HG03025 (cell line): ENCODE measurements around the gene P2RY2.

ENCODE experiments used
- ATAC-seq: cut with Tn5 transposase; IDR thresholded peaks from one replicate; pipeline ENCODE4 v1.9.1; 2021; ENCODE audit warnings: mild to moderate bottlenecking, moderate library complexity; ENCODE audit not compliant: unreplicated experiment, low FRiP score

P2RY2 gene

GRCh38 chr11:73218106-73218829 lies at the start of gene P2RY2:
P2RY2 (plus strand) TSS chr11:73218281; CDS start chr11:73234160, 15,879 bp downstream.
- ATAC-seq: no peak

GRCh38 chr11:73168925-73169579 lies 49.0 kb upstream of the P2RY2 start:
- no peak for ATAC-seq

DNA sequence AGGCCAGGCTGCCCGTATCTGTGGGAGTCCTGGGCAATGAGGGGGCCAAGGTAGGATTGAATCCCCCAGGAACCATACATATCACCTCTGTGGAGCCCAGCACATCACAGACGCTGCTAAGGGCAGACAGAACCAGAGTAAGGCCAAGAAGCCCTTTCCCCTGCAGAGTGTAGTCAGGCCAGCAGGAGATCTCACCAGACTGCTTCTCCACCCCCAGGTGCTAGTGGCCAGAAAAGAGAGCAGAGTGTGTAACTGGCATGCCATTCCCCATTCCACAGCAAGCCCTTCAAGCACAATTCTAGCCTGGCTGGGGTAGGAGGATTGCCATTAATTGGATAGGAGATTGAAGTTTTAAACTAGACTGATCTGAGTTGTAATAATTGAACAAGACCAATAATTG lies 47.9 kb upstream of the P2RY2 start:
- ATAC-seq: no peak

DNA sequence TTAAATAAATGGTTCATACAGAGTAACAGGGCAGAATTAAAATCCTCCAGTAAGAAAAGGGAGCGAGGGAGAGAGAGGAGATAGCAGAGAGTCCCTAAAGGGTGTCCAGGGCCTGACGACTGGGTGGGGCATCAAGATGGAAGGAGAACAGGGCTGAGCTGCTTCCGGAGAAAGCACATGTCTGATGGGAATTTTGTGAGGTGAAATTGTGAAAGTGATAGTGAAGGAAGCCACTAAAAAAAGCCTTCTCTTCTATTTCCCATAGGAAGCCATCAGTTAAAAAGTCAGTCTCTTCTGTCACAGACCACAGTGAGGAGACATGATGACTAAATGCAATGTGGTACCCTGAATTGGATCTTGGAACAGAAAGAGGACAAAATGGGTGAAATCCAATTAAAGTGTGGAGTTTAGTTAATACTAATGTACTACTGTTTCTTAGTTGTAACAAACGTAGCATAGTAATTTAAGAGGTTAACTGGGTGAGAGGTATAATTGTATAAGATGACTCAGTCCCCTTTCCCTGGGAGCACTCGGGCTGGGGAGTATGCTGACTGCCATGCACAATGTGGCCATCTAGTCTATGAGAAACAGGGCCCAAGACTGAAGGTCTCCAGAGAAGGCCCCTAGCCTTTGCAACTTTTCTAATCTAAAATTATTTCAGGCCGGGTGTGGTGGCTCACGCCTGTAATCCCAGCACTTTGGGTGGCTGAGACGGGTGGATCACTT lies 46.5 kb upstream of the P2RY2 start:
- ATAC-seq: no peak

DNA sequence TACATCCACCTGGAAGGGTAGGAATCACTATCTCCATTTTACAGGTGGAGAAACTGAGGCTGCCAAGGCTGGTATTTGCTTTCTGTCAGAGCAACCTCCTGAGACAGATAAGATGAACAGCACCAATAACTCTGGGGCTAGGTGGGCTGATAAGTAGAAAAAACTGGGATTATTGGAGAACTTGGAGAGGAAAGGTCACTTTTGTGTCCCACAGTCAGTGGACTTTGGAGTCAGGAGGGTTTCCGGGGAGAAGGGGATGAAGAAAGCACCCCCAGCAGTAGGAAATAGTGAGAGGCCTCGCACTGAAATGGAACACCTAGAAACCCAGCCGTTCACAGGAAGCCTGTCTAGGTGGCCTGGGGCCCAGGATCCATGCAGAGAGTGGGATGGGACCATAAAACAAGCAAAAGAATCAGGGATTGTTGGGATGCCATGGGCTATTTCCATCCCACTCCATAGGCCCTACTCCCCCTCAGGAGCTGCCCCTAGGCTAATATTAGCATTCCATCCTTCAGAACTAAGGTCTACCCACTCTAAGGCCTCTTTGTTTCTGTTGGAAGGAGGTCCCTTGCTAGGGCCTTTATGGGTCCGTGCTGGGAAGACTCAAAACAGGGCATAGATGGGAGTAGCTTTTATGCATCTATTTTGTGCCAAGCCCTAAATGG lies 45.0 kb upstream of the P2RY2 start:
- no peak for ATAC-seq

DNA sequence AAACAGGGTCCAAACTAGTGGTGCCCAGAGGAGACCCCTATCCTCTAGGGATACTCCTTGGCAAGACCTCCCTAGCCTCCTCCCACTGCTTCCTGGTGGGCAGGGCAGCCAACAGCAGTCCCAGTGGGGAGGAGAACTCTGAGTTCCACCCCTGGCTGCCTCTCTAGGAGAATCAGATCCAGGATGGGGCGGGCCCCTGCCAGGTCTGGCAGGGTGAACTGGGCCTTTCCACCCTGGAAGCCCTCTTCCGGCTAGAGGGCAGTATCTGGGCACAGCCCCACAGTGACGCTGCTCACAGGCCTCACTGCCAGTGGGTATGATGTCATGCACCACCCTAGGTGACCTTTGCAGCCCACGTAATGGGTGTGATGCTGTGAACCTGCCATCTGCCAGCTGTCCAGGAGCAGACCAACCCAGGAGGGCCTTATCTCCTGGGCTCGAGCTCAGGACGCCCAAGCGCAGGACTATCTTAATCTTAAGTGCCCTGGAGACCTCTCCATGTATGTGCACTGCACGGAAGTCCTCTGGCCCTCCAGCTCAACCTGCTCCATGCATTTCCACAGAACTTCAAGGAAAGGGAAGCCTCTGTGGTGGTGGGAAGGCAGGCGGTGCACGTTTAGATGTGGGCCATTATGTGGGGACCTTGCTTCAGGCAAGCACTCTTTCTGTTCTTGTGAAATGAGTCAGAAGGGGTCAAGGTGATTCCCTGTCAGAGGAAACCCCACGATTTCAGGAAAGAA lies 44.2 kb upstream of the P2RY2 start:
- ATAC-seq: no peak

DNA sequence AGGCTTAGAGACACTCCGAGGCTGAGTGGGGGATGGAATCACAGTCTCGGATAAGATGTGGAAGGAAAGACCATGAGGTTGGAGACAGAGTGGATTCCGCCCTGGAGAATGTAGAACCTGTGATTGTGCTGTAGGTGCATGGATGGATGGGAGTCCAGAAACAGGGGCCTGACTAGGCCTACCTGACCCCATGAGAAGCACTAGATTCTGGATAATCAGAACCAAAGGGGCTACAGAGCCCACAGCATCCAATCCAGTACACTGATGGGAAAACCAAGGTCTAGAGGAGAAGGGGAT lies 43.6 kb upstream of the P2RY2 start:
- ATAC-seq: no peak

GRCh38 chr11:73175551-73176144 lies 42.4 kb upstream of the P2RY2 start:
- no peak for ATAC-seq

DNA sequence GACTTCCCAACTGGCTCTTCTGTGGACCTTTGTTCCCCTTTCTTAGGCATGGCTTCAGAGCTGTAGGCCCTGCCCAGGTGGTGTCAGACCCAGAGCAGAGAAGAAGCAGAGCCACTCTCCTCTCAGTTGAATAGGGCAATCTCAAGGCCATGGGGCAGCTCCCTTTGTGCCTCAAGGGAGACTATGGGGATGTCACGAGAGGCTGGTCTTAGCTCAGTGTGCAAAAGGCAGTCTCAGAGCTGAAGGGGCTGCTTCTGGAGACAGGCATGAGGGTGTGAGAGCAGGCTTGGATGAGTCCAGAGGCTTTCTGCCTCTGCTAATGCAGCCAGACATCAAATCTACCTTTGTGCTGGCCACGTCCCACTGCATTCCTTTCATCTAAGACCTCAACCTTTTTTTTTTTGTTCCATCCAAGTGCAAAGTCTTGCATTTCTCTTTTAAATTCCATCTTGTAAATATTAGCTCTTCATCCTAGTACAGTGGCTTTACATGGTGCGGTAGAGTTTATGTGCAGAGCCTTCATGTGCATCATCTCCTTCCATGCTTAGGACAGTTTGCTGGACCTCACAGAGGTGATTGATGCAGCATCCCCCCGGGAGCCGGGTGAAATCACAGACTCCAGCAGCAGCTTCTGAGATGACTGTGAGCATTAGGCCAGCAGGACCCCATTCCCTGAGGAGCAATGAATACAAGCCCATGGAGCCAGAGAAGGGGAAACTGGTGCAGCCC lies 41.8 kb upstream of the P2RY2 start:
- ATAC-seq: no peak

DNA sequence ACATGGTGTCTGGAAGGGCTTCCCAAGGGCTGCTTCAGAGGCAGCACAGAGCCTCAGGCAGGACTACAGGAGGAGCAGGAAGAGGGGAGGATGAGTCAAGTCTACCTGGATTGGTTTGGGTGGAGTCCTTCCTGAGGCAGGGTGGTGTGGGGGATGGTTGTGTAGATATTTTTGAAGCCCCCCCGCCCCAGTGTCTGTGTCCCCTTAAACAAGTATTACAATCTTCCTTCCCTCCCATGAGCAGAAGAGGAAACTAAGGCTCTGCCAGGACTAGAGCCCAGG lies 41.3 kb upstream of the P2RY2 start:
- no peak for ATAC-seq

- ATAC-seq: no peak
Measured at GRCh38 chr11:73177380-73177777, 40.7 kb upstream of the P2RY2 start.

DNA sequence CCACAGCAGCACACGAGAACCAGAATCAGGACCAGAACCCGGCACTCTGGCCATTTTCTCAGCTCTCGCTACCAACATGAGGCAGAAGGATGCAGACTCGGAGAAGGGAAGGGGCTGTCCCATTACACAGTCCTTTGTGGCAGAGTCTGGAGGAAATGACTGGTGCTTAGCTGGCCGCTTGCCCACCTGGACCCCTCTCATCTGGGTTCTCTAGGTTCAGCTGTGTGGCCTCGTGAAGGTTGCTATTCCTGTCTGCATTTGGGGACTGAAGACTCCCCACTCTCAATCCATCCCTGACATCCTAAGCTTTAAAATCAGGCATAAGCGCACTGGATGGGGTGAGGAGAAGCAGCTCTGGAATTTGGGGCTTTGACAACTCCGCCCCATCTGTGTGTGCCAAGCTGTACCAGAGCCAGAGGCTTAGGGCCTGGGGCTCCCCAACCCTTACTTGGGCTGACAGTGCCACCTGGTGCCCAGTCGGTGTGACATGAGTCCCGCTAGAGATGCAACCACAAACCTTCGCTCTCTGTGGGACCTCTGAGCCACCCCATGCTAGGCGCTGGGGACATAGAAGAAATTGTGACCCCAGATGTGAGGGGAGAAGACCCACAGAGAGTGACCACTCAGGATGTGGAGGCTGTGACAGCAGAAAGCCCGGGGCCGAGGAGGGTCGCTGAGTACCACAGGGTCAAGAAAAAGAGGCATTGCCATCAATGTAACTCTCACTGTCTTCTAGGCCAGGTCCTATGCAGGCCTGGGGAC lies 40.1 kb upstream of the P2RY2 start:
- no peak for ATAC-seq

DNA sequence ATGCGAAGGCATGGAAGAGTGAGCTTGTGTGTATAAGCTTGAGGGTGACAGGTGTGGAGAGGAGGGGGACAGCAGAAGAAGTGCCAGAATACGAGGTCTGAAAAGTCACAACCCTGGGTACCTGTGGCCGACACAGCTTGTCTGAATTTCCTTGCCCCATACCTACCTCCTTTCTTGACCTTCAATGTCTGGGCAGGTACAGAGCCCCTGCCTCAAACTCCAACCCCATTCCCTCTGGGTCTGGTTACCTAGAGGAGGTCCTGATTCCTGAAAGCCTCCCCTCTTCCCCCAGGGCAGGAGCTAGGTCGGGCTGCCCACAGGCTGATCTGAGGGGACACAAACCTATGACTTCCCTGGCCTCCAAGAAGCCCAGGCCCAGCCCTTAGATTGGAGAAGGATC lies 39.4 kb upstream of the P2RY2 start:
- no peak for ATAC-seq

DNA sequence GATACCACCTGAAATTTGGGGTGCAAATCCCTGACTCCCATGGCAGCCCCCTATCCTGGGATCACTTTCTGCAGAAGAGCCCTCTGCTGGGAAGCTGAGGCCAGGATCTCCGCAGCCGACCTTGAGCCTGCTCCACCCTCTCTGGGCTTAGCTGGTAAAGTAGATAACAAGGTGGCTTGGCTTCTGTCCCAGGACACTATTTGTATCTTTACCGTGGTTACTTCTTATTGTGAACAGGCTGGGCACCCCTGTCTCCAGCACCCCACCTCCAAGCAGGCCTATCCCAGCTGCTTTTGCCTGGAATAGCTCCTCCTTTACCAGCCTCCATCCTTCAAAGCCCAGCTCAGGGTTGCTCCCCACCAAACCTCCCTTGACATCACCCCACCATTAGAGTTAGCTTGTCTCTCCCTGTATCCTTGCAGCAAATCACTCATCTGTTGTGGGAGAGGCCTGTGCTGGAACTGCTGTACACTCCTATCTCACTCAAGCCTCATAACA lies 35.2 kb upstream of the P2RY2 start:
- ATAC-seq: no peak

DNA sequence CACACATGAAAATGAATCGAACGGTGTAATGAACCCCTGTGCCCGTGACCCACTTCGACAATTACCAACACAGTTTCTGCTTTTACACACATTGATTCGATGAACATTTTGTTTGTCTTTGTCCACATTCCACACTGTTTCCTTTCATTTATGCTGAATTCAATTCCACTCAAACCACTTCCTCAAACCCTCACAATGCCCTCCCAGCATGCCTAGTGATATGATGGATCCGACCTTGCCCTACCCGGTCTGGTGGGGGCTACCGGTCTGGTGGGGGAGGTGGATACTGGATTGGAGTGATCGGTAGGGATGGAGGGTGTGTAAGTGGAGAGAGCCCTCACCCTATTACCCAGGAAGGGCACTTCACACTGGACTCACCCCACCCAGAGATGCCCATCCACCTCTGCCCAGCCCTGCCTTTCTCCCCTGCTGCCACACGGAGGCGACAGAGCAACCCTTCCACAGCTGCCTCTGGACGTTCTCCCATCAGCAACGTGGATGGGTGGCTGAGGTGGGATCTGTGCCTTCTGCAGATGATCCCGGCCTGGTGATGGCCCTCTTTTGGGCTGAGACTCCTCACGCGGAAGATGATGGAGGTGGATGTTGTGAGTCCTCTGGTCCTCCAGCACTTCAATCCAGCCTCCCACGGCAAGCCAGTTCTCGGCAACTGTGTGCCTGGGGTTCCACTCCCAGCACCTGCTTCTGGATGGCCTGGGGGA lies 33.0 kb upstream of the P2RY2 start:
- no peak for ATAC-seq

- no peak for ATAC-seq
Measured at GRCh38 chr11:73185680-73186293, 32.3 kb upstream of the P2RY2 start.

GRCh38 chr11:73186294-73186850 lies 31.7 kb upstream of the P2RY2 start:
- ATAC-seq: no peak

- ATAC-seq: no peak
Measured at GRCh38 chr11:73186886-73187285, 31.2 kb upstream of the P2RY2 start.
